T-cell (primary cell): ENCODE measurements around the gene ARL15. TPM values are rescaled to one million over a fixed set of nuclear protein-coding genes. Genes with fewer than 3 reads are reported as not detected.

ENCODE experiments used
- ATAC-seq, 4 experiments: fragments of 200-7000 bp in 3 of 4; fragments of 150-1000 bp in 1 of 4; cut with Tn5 transposase; replicated peaks in 1 of 4; 1 replicate in 3 of 4; 2 replicates in 1 of 4; pipeline ENCODE4 v1.10.0; 2021; ENCODE audit warnings: moderate library complexity in 3 of 4, mild to moderate bottlenecking in 2 of 4, moderate number of reproducible peaks in 1 of 4
- CTCF ChIA-PET, 2 donors: fragments of 300-600 bp; sonication (Branson Sonifier 250); formaldehyde crosslinking; loops; one replicate each; lab custom pipeline; 2022; ENCODE audit warnings: antibody characterized with exemption in 2 of 2; lab: Charles Lee
- POLR2A ChIA-PET, 2 donors: fragments of 300-600 bp; sonication (Branson Sonifier 250); formaldehyde crosslinking; loops; one replicate each; lab custom pipeline; 2022; ENCODE audit warnings: antibody characterized with exemption in 2 of 2; lab: Charles Lee
- DNase-seq, 35 experiments: peaks; one replicate each; pipeline versions ENCODE4 v3.0.0 to v3.0.0-alpha.2; 2013 to 2023
- H3K27ac ChIP-seq: one replicate; pipeline ENCODE4 v1.5.1; 2013; ENCODE audit warnings: low read length
- H3K27me3 ChIP-seq, 2 experiments: replicated peaks in 1 of 2; 1 replicate in 1 of 2; 2 replicates in 1 of 2; pipeline versions ENCODE4 v1.6.1 to v1.7.0; 2013; ENCODE audit warnings: low read length in 1 of 2, mixed read lengths in 1 of 2; ENCODE audit not compliant: control insufficient read depth in 2 of 2, insufficient read depth in 2 of 2; ENCODE audit errors: extremely low read depth in 1 of 2
- H3K36me3 ChIP-seq, 2 donors: 1 replicate in 1 of 2; 2 replicates in 1 of 2; pipeline versions ENCODE4 v1.6.1 to v1.7.0; 2013; ENCODE audit warnings: low read length in 1 of 2; ENCODE audit not compliant: control insufficient read depth in 2 of 2, insufficient read depth in 1 of 2; ENCODE audit errors: extremely low read depth in 1 of 2
- H3K4me1 ChIP-seq, 2 experiments: 1 replicate in 1 of 2; 2 replicates in 1 of 2; pipeline versions ENCODE4 v1.6.1 to v1.7.0; 2013; ENCODE audit warnings: low read length in 2 of 2, mixed read lengths in 1 of 2; ENCODE audit not compliant: insufficient read depth in 2 of 2, control insufficient read depth in 1 of 2; ENCODE audit errors: extremely low read depth in 1 of 2
- H3K4me3 ChIP-seq, 2 donors: 1 replicate in 1 of 2; 2 replicates in 1 of 2; pipeline versions ENCODE4 v1.5.1 to v1.7.0; 2013; ENCODE audit warnings: mild to moderate bottlenecking in 2 of 2, low read length in 1 of 2, moderate library complexity in 1 of 2; ENCODE audit not compliant: control insufficient read depth in 1 of 2; ENCODE audit errors: extremely low read depth in 1 of 2
- H3K9me3 ChIP-seq: 2 replicates; pipeline ENCODE4 v1.7.0; 2013
- H3K27ac Mint-ChIP-seq, 2 donors: one replicate each; pipeline ENCODE4 v1.8.0; 2020 to 2021; ENCODE audit warnings: mild to moderate bottlenecking in 2 of 2, mixed read lengths in 2 of 2
- H3K27me3 Mint-ChIP-seq, 2 donors: one replicate each; pipeline ENCODE4 v1.8.0; 2021 to 2022; ENCODE audit warnings: mixed read lengths in 2 of 2
- H3K36me3 Mint-ChIP-seq: one replicate; pipeline ENCODE4 v1.8.0; 2021; ENCODE audit warnings: mixed read lengths
- H3K4me1 Mint-ChIP-seq, 3 donors: one replicate each; pipeline ENCODE4 v1.8.0; 2020 to 2022; ENCODE audit warnings: mixed read lengths in 3 of 3, mild to moderate bottlenecking in 1 of 3
- H3K4me3 Mint-ChIP-seq, 3 donors: one replicate each; pipeline ENCODE4 v1.8.0; 2020 to 2022; ENCODE audit warnings: mild to moderate bottlenecking in 3 of 3, mixed read lengths in 3 of 3, moderate library complexity in 3 of 3
- H3K9me3 Mint-ChIP-seq, 3 donors: one replicate each; pipeline ENCODE4 v1.8.0; 2020 to 2022; ENCODE audit warnings: mixed read lengths in 3 of 3
- WGBS: methylation state at CpG from one replicate; pipeline ENCODE4 v1.1.5; 2013; ENCODE audit warnings: missing lambda C conversion rate; ENCODE audit not compliant: insufficient coverage; 5-methylcytosine and 5-hydroxymethylcytosine counted together
- total RNA-seq, 35 experiments: library from RNA in 6 of 35; stranded (reverse) in 6 of 35; fragments of 120-200 nt in 1 of 35; gene quantifications; one replicate each; pipeline versions ENCODE4 v1.2.1 to v1.2.4 and lab custom pipeline; 2013 to 2026

Gene ARL15
- total RNA-seq, 5 donors from 2014 or later (not counting 1 experiment from before 2014, with no cell fraction given) = 10.7 to 21.6 (median 11.7) TPM

- no peaks in the 10 kb centered on the region for H3K27me3 ChIP-seq
- H3K9me3 Mint-ChIP-seq = no peaks in the 10 kb centered on the region
- ChIA-PET POLR2A (no interaction called here), CTCF (no interaction called here)
- DNase-seq (no peak), ATAC-seq (no peak)
- H3K27ac ChIP-seq = no peak overlapping the region
- H3K4me1 Mint-ChIP-seq = no peaks in the 10 kb centered on the region
- no peaks in the 10 kb centered on the region for H3K27me3 Mint-ChIP-seq
- H3K4me3 Mint-ChIP-seq = no peak overlapping the region
- no peaks in the 10 kb centered on the region for H3K36me3 ChIP-seq
- no peak overlapping the region for H3K4me3 ChIP-seq
- no peak overlapping the region for H3K27ac Mint-ChIP-seq
- no peaks in the 10 kb centered on the region for H3K9me3 ChIP-seq
- WGBS = no CpG with 5 or more reads among the region's 6 CpGs
- no peaks in the 10 kb centered on the region for H3K4me1 ChIP-seq
- H3K36me3 Mint-ChIP-seq = peaks cover 16% of the 10 kb centered on the region
These were observed 302.3 kb downstream of the ARL15 start for GRCh38 chr5:54007827-54008777.

- ChIA-PET CTCF (no interaction called here), POLR2A (no interaction called here)
- H3K4me3 Mint-ChIP-seq = no peak overlapping the region
- ATAC-seq (no peak), DNase-seq (no peak)
- Histone ChIP-seq H3K9me3 (no peaks in the 10 kb centered on the region), H3K27ac (no peak overlapping the region), H3K4me3 (no peak overlapping the region), H3K4me1 (no peaks in the 10 kb centered on the region), H3K27me3 (no peaks in the 10 kb centered on the region), H3K36me3 (no peaks in the 10 kb centered on the region)
- H3K9me3 Mint-ChIP-seq = no peaks in the 10 kb centered on the region
- H3K27ac Mint-ChIP-seq = no peak overlapping the region
- no peaks in the 10 kb centered on the region for H3K4me1 Mint-ChIP-seq
- no peaks in the 10 kb centered on the region for H3K27me3 Mint-ChIP-seq
- peaks cover 25% of the 10 kb centered on the region for H3K36me3 Mint-ChIP-seq
- WGBS = 100% methylated on average over 2 of the region's 3 CpGs
These were observed 305.7 kb downstream of the ARL15 start for GRCh38 chr5:54004697-54005096.

GRCh38 chr5:54002779-54003178 is 307.6 kb downstream of the ARL15 start:
- POLR2A ChIA-PET = no interaction called here
- no peak for DNase-seq
- H3K4me3 ChIP-seq = no peak overlapping the region
- no peaks in the 10 kb centered on the region for H3K27me3 ChIP-seq
- H3K36me3 Mint-ChIP-seq = peaks cover 35% of the 10 kb centered on the region
- CTCF ChIA-PET = interaction anchor here in 1 of 2 donors (0.5 kb wide), 1 partner anchor 186 kb away, joined by 3 read pairs; no protein-coding TSS in a partner anchor
- H3K27ac ChIP-seq = no peak overlapping the region
- H3K9me3 Mint-ChIP-seq = no peaks in the 10 kb centered on the region
- no peaks in the 10 kb centered on the region for H3K27me3 Mint-ChIP-seq
- H3K36me3 ChIP-seq = no peaks in the 10 kb centered on the region
- no peak overlapping the region for H3K27ac Mint-ChIP-seq
- WGBS = 80% methylated on average over 1 of the region's 1 CpG
- no peaks in the 10 kb centered on the region for H3K4me1 Mint-ChIP-seq
- ATAC-seq = no peak
- no peaks in the 10 kb centered on the region for H3K9me3 ChIP-seq
- no peak overlapping the region for H3K4me3 Mint-ChIP-seq
- no peaks in the 10 kb centered on the region for H3K4me1 ChIP-seq

- Histone ChIP-seq H3K27me3 (no peaks in the 10 kb centered on the region), H3K36me3 (no peaks in the 10 kb centered on the region), H3K4me3 (no peak overlapping the region), H3K9me3 (no peaks in the 10 kb centered on the region), H3K27ac (no peak overlapping the region), H3K4me1 (no peaks in the 10 kb centered on the region)
- no peak overlapping the region for H3K27ac Mint-ChIP-seq
- CTCF ChIA-PET = interaction anchor here in 1 of 2 donors (0.5 to 0.6 kb wide), 2 partner anchors 15 to 187 kb away, joined by 3 to 5 read pairs; no protein-coding TSS in a partner anchor
- no peak overlapping the region for H3K4me3 Mint-ChIP-seq
- POLR2A ChIA-PET = no interaction called here
- DNase-seq (no peak), ATAC-seq (no peak)
- 84% methylated on average over 3 of the region's 5 CpGs for WGBS
- H3K36me3 Mint-ChIP-seq = peaks cover 38% of the 10 kb centered on the region
- no peaks in the 10 kb centered on the region for H3K9me3 Mint-ChIP-seq
- H3K4me1 Mint-ChIP-seq = no peaks in the 10 kb centered on the region
- no peaks in the 10 kb centered on the region for H3K27me3 Mint-ChIP-seq
These were observed 308.2 kb downstream of the ARL15 start for GRCh38 chr5:54001976-54002775.

GRCh38 chr5:54000011-54000410 is 310.4 kb downstream of the ARL15 start:
- no peaks in the 10 kb centered on the region for H3K36me3 ChIP-seq
- ChIA-PET CTCF (no interaction called here), POLR2A (no interaction called here)
- H3K27me3 Mint-ChIP-seq = no peaks in the 10 kb centered on the region
- ATAC-seq (no peak), DNase-seq (no peak)
- no CpG with 5 or more reads among the region's 2 CpGs for WGBS
- no peak overlapping the region for H3K4me3 Mint-ChIP-seq
- peaks cover 51% of the 10 kb centered on the region for H3K36me3 Mint-ChIP-seq
- no peak overlapping the region for H3K27ac Mint-ChIP-seq
- no peaks in the 10 kb centered on the region for H3K9me3 Mint-ChIP-seq
- H3K27ac ChIP-seq = no peak overlapping the region
- H3K27me3 ChIP-seq = no peaks in the 10 kb centered on the region
- H3K4me3 ChIP-seq = no peak overlapping the region
- H3K4me1 Mint-ChIP-seq = no peaks in the 10 kb centered on the region
- no peaks in the 10 kb centered on the region for H3K4me1 ChIP-seq
- no peaks in the 10 kb centered on the region for H3K9me3 ChIP-seq

- Histone ChIP-seq H3K27me3 (no peaks in the 10 kb centered on the region), H3K4me3 (no peak overlapping the region), H3K27ac (no peak overlapping the region), H3K36me3 (no peaks in the 10 kb centered on the region), H3K4me1 (no peaks in the 10 kb centered on the region), H3K9me3 (no peaks in the 10 kb centered on the region)
- peaks cover 46% of the 10 kb centered on the region for H3K36me3 Mint-ChIP-seq
- H3K27ac Mint-ChIP-seq = no peak overlapping the region
- DNase-seq (no peak), ATAC-seq (no peak)
- H3K9me3 Mint-ChIP-seq = no peaks in the 10 kb centered on the region
- no peaks in the 10 kb centered on the region for H3K4me1 Mint-ChIP-seq
- 80% methylated on average over 1 of the region's 5 CpGs for WGBS
- ChIA-PET CTCF (no interaction called here), POLR2A (no interaction called here)
- no peak overlapping the region for H3K4me3 Mint-ChIP-seq
- no peaks in the 10 kb centered on the region for H3K27me3 Mint-ChIP-seq
These were observed 312.4 kb downstream of the ARL15 start for GRCh38 chr5:53997736-53998627.
